Vein endothelial cell (primary cell): ENCODE data around the gene RSPH4A. TPM values are rescaled to one million over a fixed set of nuclear protein-coding genes. Genes with fewer than 3 reads are reported as not detected.

Experiments
- total RNA-seq: library from RNA; depleted of rRNA; stranded (reverse); fragments of >200 nt; gene quantifications from 2 replicates; pipeline ENCODE4 v1.2.3, GENCODE V29; 2012

RSPH4A gene
- total RNA-seq, result 0.19 and 0.33 TPM in 2 replicates

GRCh38 chr6:116615937-116616736, at the start of gene RSPH4A:
RSPH4A (plus strand) TSS chr6:116616479; CDS start chr6:116616624, 145 bp downstream.

DNA sequence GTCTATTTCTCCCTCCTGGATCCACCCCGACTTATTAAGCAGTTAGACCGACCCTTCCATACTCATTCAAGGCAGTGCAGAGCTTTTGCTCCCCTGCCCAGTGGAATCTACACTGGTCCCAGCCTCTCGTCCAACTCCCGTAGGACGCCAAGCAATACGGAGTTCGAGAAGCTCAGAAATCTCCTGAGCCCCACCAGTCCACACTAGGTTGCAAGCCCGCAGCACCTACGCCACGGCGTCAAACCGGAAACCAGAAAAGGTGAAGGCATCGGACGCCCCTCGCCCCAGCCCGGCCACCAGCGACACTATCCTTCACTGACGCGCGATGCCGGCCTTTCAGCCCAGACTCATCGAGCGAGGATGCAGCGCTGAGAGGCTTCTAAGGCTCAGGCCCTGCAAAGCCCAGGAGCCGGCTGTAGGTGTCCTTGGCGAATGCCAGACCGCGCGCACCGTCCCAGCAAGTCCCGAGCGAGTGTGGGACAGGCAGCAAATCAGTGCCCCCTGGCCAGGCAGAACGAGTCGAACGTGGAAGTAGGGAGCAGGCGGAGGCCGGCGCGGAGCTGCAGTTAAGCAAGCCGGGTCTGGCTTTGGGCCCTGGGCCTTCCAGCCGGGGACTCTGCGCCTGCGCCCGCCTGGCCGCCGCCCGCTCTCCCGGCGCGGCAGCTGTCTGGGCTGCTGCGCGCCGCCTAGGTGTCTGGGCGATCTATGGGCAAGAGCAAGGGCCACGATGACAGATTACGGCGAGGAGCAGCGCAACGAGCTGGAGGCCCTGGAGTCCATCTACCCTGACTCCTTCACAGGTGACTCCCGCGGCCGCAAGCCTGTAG, 45.2 kb upstream of the RSPH4A start, which contains the start of gene RWDD1:
Gene RWDD1 (plus strand): TSS at position 649 of the 827 bp plus-strand sequence. CDS start 79 bp downstream, at position 728.

DNA sequence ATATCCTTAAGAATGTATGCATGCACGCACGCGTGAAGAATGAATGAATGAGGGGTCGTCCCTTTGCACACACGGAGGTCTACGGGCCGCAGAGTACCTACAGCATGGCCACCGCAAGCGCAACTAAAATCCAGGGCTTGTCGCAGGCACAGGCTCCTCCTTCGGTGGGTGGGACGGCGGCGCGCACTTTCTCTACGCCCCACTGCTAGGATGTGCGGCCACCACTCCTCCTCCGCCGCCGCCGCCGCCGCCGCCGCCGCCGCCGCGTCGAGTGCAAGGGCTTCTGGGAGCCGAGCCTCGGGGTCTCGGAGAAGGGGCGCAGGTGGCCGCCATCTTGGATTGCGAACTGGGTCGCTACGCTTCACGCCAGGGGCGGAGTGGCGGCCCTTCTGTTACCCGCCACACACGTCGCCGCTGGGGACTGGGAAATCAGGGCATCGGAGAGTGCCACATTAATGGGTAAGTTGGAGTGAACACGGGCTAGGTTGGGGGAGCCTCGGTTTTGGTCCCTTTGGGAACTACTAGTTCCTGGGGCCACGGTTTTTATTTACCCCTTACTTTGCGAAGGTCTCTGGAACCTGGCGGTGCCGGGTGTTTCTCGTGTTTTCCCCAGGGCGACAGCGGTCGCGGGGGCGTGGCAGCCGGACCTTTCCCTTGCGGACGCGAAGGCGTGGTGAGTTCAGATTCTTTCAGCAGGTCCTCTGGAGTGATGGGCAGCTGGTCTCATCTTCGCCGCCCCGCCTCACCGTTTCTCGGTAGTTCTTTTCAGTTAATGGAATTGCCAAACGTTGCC, 64.8 kb downstream of the RSPH4A start, which contains the start of gene KPNA5:
Gene KPNA5 (plus strand): TSS at position 332 of the 793 bp plus-strand sequence. CDS start 124 bp downstream, at position 456.

Other genes with a start within 250 kb of the RSPH4A start
- 20.3 and 24.3 TPM in 2 replicates for gene DSE, start 245.5 kb upstream of the RSPH4A start, total RNA-seq
- 0.33 and 0.48 TPM in 2 replicates for gene CALHM6, start 155.1 kb upstream of the RSPH4A start, total RNA-seq
- 7.2 and 7.8 TPM in 2 replicates for gene CALHM5, start 104.8 kb upstream of the RSPH4A start, total RNA-seq
- 0.33 TPM in 1 of 2 replicates, not detected in the other for gene TRAPPC3L, start 70.8 kb upstream of the RSPH4A start, total RNA-seq
- 0.33 and 0.38 TPM in 2 replicates for gene CALHM4, start 62.7 kb upstream of the RSPH4A start, total RNA-seq
- 27.8 and 40.6 TPM in 2 replicates for gene RWDD1, start 45.0 kb upstream of the RSPH4A start, total RNA-seq
- 12.4 and 15.7 TPM in 2 replicates for gene ZUP1, start 52.3 kb downstream of the RSPH4A start, total RNA-seq
- 7.5 and 10.7 TPM in 2 replicates for gene KPNA5, start 64.7 kb downstream of the RSPH4A start, total RNA-seq
- gene FAM162B, start 149.2 kb downstream of the RSPH4A start, total RNA-seq, result 0.33 TPM in 1 of 2 replicates, not detected in the other
- not detected in 2 replicates for gene GPRC6A, start 212.6 kb downstream of the RSPH4A start, total RNA-seq